NCI-H1436 treated with DMSO at 0.1 percent for 48 hours (cell line): ENCODE measurements around the gene CNTN1.

Experiments used
- DNase-seq: peaks from one replicate; lab custom pipeline; 2025; lab: John Stamatoyannopoulos, UW

The CNTN1 gene

GRCh38 chr12:40843495-40843894, 151.3 kb downstream of the CNTN1 start:
- DNase-seq = no peak

GRCh38 chr12:40853221-40853620, 161.0 kb downstream of the CNTN1 start:
- DNase-seq = no peak

- no peak for DNase-seq
Observed at GRCh38 chr12:40854604-40855003, 162.4 kb downstream of the CNTN1 start.

GRCh38 chr12:40864891-40865290, 172.7 kb downstream of the CNTN1 start:
- no peak for DNase-seq

- no peak for DNase-seq
Observed at GRCh38 chr12:40870981-40871380, 178.7 kb downstream of the CNTN1 start.

- DNase-seq = no peak
Observed at GRCh38 chr12:40874868-40875267, 182.6 kb downstream of the CNTN1 start.

GRCh38 chr12:40889329-40889728, 197.1 kb downstream of the CNTN1 start:
- DNase-seq = no peak

GRCh38 chr12:40892528-40892927, 200.3 kb downstream of the CNTN1 start:
- DNase-seq = no peak

GRCh38 chr12:40898505-40898904, 206.3 kb downstream of the CNTN1 start:
- DNase-seq = no peak

GRCh38 chr12:40903040-40903439, 210.8 kb downstream of the CNTN1 start:
- no peak for DNase-seq

GRCh38 chr12:40907115-40907527, 214.9 kb downstream of the CNTN1 start:
- DNase-seq = no peak

- no peak for DNase-seq
Observed at GRCh38 chr12:40911676-40912075, 219.4 kb downstream of the CNTN1 start.

GRCh38 chr12:40915172-40915571, 222.9 kb downstream of the CNTN1 start:
- DNase-seq = no peak

GRCh38 chr12:40917561-40917960, 225.3 kb downstream of the CNTN1 start:
- DNase-seq = no peak

- no peak for DNase-seq
Observed at GRCh38 chr12:40921563-40922163, 229.4 kb downstream of the CNTN1 start.

GRCh38 chr12:40937891-40938290, 245.7 kb downstream of the CNTN1 start:
- no peak for DNase-seq

GRCh38 chr12:40942326-40942725, 250.1 kb downstream of the CNTN1 start:
- no peak for DNase-seq

- DNase-seq = no peak
Observed at GRCh38 chr12:40945772-40946171, 253.5 kb downstream of the CNTN1 start.

GRCh38 chr12:40946612-40947194, 254.5 kb downstream of the CNTN1 start:
- no peak for DNase-seq

- no peak for DNase-seq
Observed at GRCh38 chr12:40947797-40948196, 255.6 kb downstream of the CNTN1 start.

GRCh38 chr12:40953076-40953475, 260.8 kb downstream of the CNTN1 start:
- no peak for DNase-seq

- no peak for DNase-seq
Observed at GRCh38 chr12:40957417-40957816, 265.2 kb downstream of the CNTN1 start.

GRCh38 chr12:40959041-40959440, 266.8 kb downstream of the CNTN1 start:
- DNase-seq = no peak

- no peak for DNase-seq
Observed at GRCh38 chr12:40963751-40964150, 271.5 kb downstream of the CNTN1 start.
